K562 (cell line): ENCODE data around the gene TXNRD2. TPM values are rescaled to one million over a fixed set of nuclear protein-coding genes. Genes with fewer than 3 reads are reported as not detected.

Source experiments
- CREB1 ChIP-seq, 2 experiments: sonication (generic) in 1 of 2; formaldehyde crosslinking in 1 of 2; IDR thresholded peaks; 2 replicates each; pipeline versions ENCODE4 v1.6.1 to v1.8.0; 2012 to 2022; ENCODE audit warnings: inconsistent platforms in 1 of 2, mild to moderate bottlenecking in 1 of 2, missing genetic modification reagents in 1 of 2, moderate library complexity in 1 of 2
- HDGF ChIP-seq: fragments of 450-650 bp; IDR thresholded peaks from 2 replicates; pipeline ENCODE4 v1.6.1; 2016
- PHB ChIP-seq: fragments of 250-450 bp; sonication (Bioruptor Pico); IDR thresholded peaks from 2 replicates; pipeline ENCODE4 v1.5.0; 2021
- RBBP5 ChIP-seq: fragments of 200-600 bp; sonication (generic); IDR thresholded peaks from 2 replicates; pipeline ENCODE4 v1.6.1; 2012; ENCODE audit warnings: borderline replicate concordance, mild to moderate bottlenecking, low read length, control low read depth, inconsistent platforms; ENCODE audit not compliant: insufficient read depth, poor library complexity, severe bottlenecking
- SP1 ChIP-seq: sonication (generic); formaldehyde crosslinking; IDR thresholded peaks from 2 replicates; pipeline ENCODE4 v1.8.1; 2022; ENCODE audit warnings: mild to moderate bottlenecking, missing genetic modification reagents
- SRSF1 ChIP-seq: fragments of 200-400 bp; formaldehyde crosslinking; IDR thresholded peaks from 2 replicates; pipeline ENCODE4 v1.6.1; 2017; ENCODE audit warnings: mild to moderate bottlenecking, low read depth, low read length, moderate library complexity
- WHSC1 ChIP-seq: IDR thresholded peaks from one replicate; pipeline ENCODE4 v1.6.1; 2012; ENCODE audit warnings: low read length, control low read depth, inconsistent platforms
- YY1 ChIP-seq, 3 experiments: IDR thresholded peaks; 2 replicates each; pipeline ENCODE4 v1.6.1; 2011; ENCODE audit warnings: low read length in 2 of 3, mild to moderate bottlenecking in 2 of 3, moderate library complexity in 2 of 3, borderline replicate concordance in 1 of 3, control low read depth in 1 of 3, low read depth in 1 of 3; ENCODE audit not compliant: insufficient read depth in 3 of 3, insufficient replicate concordance in 2 of 3, control insufficient read depth in 1 of 3, insufficient read length in 1 of 3; ENCODE audit errors: extremely low read depth in 1 of 3
- polyA plus RNA-seq, 8 experiments: library from polyadenylated mRNA; depleted of rRNA in 4 of 8; stranded (reverse) in 5 of 8; unstranded in 3 of 8; fragments of >200 nt; fragmentation: Nextera tagmentation in 2 of 8; fragmentation: Illumina TruSeq in 1 of 8; extraction: Ambion mirVana in 2 of 8; extraction: Trizol in 1 of 8; gene quantifications; 2 replicates each; pipeline versions ENCODE4 v1.2.1 to v1.2.3, GENCODE V29; 2011 to 2014; ENCODE audit warnings: inconsistent platforms in 1 of 8, missing spikeins in 1 of 8
- total RNA-seq, 7 experiments: library from RNA; depleted of rRNA in 6 of 7; stranded (reverse); fragments of >200 nt in 6 of 7; fragmentation: Illumina TruSeq in 2 of 7; extraction: Trizol in 2 of 7; gene quantifications; 2 replicates each; pipeline versions ENCODE4 v1.2.1 to v1.2.3, GENCODE V29; 2011 to 2021; ENCODE audit warnings: low replicate concordance in 1 of 7
- TF ChIP-seq, protein P1 (sequence below): IDR thresholded peaks from 3 replicates; pipeline ENCODE4 v1.6.1; 2011; ENCODE audit warnings: borderline replicate concordance, mild to moderate bottlenecking, moderate library complexity; ENCODE audit not compliant: insufficient read length; ENCODE audit errors: extremely low read depth
- TF ChIP-seq, protein P2 (sequence below): sonication (generic); formaldehyde crosslinking; IDR thresholded peaks from 2 replicates; pipeline ENCODE4 v1.8.0; 2022; ENCODE audit warnings: missing genetic modification reagents, mild to moderate bottlenecking, borderline replicate concordance
- TF ChIP-seq, protein P3 (sequence below), 2 experiments: fragments of 250-450 bp in 1 of 2; fragments of 450-650 bp in 1 of 2; sonication (Bioruptor Pico) in 1 of 2; IDR thresholded peaks; 2 replicates each; pipeline versions ENCODE4 v1.6.1 to v1.8.0; 2016 to 2021; ENCODE audit warnings: mild to moderate bottlenecking in 2 of 2, moderate library complexity in 2 of 2, missing compliant biosample characterization in 1 of 2, missing genetic modification characterization in 1 of 2

The TXNRD2 gene
- total and polyA plus RNA-seq, 9 of the 15 experiments (the other 6 are each of a cell fraction or from before 2014, with no cell fraction given): 3.3 to 80.2 (median 49.4) TPM

DNA sequence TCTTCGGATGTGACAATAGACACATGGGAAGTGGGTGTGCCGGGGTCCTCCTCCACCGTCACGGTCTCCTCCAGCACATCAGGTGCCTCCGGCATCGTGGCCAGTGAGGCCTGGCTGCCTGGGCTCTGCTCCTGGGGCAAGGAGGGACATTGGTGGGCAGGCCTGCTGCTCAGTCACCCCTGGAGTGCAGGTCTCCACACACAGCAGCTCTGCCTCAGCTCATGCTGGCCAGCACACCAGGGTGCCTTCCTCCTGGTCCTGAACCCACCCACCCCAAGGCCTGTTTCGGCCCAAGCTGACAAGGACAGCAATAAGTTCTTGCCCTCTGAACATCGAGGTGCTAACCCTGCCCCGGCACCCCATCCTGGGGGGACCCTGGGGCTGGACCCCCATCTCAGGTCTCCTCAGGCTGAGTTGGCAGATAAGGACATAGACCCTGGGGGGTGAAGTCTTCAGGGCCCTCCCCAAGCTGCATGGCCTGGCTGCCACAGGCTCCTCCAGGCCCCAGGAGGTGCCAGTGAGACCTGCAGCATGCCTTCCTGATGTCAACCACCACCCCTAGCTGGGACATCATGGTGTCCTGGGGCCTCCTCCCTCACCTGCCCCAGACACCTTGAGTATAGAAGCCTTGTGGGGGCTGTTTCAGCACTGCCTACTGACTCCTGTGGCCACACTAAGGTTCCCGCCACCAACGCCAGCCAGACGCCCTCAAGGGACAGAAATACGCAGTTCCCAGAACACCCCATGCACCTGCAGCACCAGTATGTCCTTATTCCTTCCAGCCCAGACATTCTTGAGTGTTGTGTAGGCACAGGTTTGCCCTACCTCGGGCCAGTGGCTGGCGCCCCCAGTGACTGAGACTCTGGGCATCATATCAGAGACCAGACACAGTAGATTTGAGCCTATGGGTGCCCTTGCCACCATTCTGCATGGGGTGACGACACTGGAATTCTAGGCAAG lies 40.6 kb upstream of the TXNRD2 start (continued):
- TF ChIP-seq, protein P1, sequence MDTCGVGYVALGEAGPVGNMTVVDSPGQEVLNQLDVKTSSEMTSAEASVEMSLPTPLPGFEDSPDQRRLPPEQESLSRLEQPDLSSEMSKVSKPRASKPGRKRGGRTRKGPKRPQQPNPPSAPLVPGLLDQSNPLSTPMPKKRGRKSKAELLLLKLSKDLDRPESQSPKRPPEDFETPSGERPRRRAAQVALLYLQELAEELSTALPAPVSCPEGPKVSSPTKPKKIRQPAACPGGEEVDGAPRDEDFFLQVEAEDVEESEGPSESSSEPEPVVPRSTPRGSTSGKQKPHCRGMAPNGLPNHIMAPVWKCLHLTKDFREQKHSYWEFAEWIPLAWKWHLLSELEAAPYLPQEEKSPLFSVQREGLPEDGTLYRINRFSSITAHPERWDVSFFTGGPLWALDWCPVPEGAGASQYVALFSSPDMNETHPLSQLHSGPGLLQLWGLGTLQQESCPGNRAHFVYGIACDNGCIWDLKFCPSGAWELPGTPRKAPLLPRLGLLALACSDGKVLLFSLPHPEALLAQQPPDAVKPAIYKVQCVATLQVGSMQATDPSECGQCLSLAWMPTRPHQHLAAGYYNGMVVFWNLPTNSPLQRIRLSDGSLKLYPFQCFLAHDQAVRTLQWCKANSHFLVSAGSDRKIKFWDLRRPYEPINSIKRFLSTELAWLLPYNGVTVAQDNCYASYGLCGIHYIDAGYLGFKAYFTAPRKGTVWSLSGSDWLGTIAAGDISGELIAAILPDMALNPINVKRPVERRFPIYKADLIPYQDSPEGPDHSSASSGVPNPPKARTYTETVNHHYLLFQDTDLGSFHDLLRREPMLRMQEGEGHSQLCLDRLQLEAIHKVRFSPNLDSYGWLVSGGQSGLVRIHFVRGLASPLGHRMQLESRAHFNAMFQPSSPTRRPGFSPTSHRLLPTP: no peak
- TF ChIP-seq PHB (no peak), RBBP5 (peak; percentile 25), HDGF (peak; percentile 22; the same call in 1 of the 2 replicates), SP1 (no peak), SRSF1 (no peak), YY1 (IDR thresholded peaks at IDR 0.05; ENCODE audit: borderline replicate concordance in 1 of 3, control insufficient read depth in 1 of 3, extremely low read depth in 1 of 3, insufficient read depth in 3 of 3, insufficient read length in 1 of 3, insufficient replicate concordance in 2 of 3, low read depth in 1 of 3, low read length in 2 of 3) (peak in 1 of 3 experiments; percentile 8), WHSC1 (no peak), CREB1 (IDR thresholded peaks at IDR 0.05) (no peak), CREB1 (CRISPR knock-in tag; IDR thresholded peaks at IDR 0.05) (no peak)
- TF ChIP-seq, protein P2, sequence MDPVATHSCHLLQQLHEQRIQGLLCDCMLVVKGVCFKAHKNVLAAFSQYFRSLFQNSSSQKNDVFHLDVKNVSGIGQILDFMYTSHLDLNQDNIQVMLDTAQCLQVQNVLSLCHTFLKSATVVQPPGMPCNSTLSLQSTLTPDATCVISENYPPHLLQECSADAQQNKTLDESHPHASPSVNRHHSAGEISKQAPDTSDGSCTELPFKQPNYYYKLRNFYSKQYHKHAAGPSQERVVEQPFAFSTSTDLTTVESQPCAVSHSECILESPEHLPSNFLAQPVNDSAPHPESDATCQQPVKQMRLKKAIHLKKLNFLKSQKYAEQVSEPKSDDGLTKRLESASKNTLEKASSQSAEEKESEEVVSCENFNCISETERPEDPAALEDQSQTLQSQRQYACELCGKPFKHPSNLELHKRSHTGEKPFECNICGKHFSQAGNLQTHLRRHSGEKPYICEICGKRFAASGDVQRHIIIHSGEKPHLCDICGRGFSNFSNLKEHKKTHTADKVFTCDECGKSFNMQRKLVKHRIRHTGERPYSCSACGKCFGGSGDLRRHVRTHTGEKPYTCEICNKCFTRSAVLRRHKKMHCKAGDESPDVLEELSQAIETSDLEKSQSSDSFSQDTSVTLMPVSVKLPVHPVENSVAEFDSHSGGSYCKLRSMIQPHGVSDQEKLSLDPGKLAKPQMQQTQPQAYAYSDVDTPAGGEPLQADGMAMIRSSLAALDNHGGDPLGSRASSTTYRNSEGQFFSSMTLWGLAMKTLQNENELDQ (CRISPR knock-in tag): no peak
- TF ChIP-seq, protein P3, sequence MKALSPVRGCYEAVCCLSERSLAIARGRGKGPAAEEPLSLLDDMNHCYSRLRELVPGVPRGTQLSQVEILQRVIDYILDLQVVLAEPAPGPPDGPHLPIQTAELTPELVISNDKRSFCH (CRISPR knock-in tag; IDR thresholded peaks at IDR 0.05): no peak
- TF ChIP-seq, protein P3 (tag; IDR thresholded peaks at IDR 0.05): no peak
